Activated B cell treated with CpG ODN at 0.5 μM for 24 hours (primary cell): ENCODE measurements around the gene CTCF. TPM values are rescaled to one million over a fixed set of nuclear protein-coding genes. Genes with fewer than 3 reads are reported as not detected.

Source experiments
- ATAC-seq: fragments of 200-7000 bp; cut with Tn5 transposase; one replicate; pipeline ENCODE4 v1.10.0; 2021; ENCODE audit warnings: low read depth, mild to moderate bottlenecking, moderate library complexity
- CTCF ChIA-PET: fragments of 350-600 bp; sonication (Branson Sonifier 250); formaldehyde crosslinking; loops from one replicate; lab custom pipeline; 2021; ENCODE audit warnings: antibody characterized with exemption; lab: Charles Lee
- POLR2A ChIA-PET: fragments of 350-600 bp; sonication (Branson Sonifier 250); formaldehyde crosslinking; loops from one replicate; lab custom pipeline; 2021; ENCODE audit warnings: antibody characterized with exemption; lab: Charles Lee
- DNase-seq: peaks from one replicate; pipeline ENCODE4 v3.0.0; 2022
- H3K27ac Mint-ChIP-seq: one replicate; pipeline ENCODE4 v1.8.0; 2020; ENCODE audit warnings: mixed read lengths
- H3K27me3 Mint-ChIP-seq: one replicate; pipeline ENCODE4 v1.8.0; 2021; ENCODE audit warnings: mixed read lengths
- H3K36me3 Mint-ChIP-seq: one replicate; pipeline ENCODE4 v1.8.0; 2021; ENCODE audit warnings: low read depth, mixed read lengths
- H3K4me1 Mint-ChIP-seq: one replicate; pipeline ENCODE4 v1.8.0; 2021; ENCODE audit warnings: mixed read lengths
- H3K4me3 Mint-ChIP-seq: one replicate; pipeline ENCODE4 v1.8.0; 2020; ENCODE audit warnings: mild to moderate bottlenecking, mixed read lengths
- H3K9me3 Mint-ChIP-seq: one replicate; pipeline ENCODE4 v1.8.0; 2020; ENCODE audit warnings: mixed read lengths
- CTCF ChIP-seq: fragments of 200-600 bp; IDR thresholded peaks from one replicate; pipeline ENCODE4 v1.8.0; 2022; ENCODE audit warnings: antibody characterized with exemption, mild to moderate bottlenecking
- intact Hi-C: fragments of 100-400 bp; cut with micrococcal nuclease; formaldehyde crosslinking; loops from one replicate; pipeline ENCODE4 v1.15.1; 2024
- total RNA-seq: library from RNA; stranded (reverse); gene quantifications from 2 replicates; pipeline ENCODE4 v1.2.3, GENCODE V29; 2022

CTCF gene
- total RNA-seq, 1 donor from 2014 or later, result 59.6 TPM

GRCh38 chr16:67571981-67572431, 9.7 kb downstream of the CTCF start:
- no peaks in the 10 kb centered on the region for H3K27me3 Mint-ChIP-seq
- DNase-seq, result no peak
- no peak overlapping the region for H3K4me3 Mint-ChIP-seq
- TF ChIP-seq CTCF, result no peak
- H3K27ac Mint-ChIP-seq, result no peak overlapping the region
- H3K36me3 Mint-ChIP-seq, result peaks cover 46% of the 10 kb centered on the region
- ChIA-PET POLR2A (no interaction called here), CTCF (interaction anchor here (0.9 to 1.1 kb wide), 2 partner anchors 10 to 73 kb away, joined by 3 read pairs; partner anchors contain the start of genes CARMIL2 and CTCF)
- H3K9me3 Mint-ChIP-seq, result no peaks in the 10 kb centered on the region
- no peak for ATAC-seq
- peaks cover 21% of the 10 kb centered on the region for H3K4me1 Mint-ChIP-seq
- intact Hi-C loops, result no loop called here

DNA sequence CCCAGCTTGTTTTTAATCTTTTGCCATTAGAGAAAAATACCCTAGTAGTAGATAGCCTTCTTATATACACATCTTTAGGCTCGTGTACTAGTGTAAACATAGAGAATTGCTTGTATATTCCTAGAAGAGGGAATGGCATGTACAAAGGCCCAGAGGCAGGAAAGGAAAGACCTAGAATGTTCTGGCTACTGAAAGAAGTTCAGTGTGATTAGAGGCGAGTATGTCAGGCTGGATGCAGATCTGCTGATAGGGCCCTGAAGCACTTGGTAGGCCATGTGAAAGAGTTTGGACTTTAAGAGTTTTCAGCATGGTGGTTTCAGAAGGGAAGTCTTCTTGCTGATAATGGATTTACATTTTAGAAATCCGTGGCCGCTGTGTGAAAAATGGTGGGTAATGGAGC, 17.4 kb downstream of the CTCF start:
- ChIA-PET POLR2A (no interaction called here), CTCF (interaction anchor here (0.6 kb wide), 1 partner anchor 13 kb away, joined by 6 read pairs; no protein-coding TSS in a partner anchor)
- H3K9me3 Mint-ChIP-seq, result no peaks in the 10 kb centered on the region
- peaks cover 36% of the 10 kb centered on the region for H3K36me3 Mint-ChIP-seq
- no peak overlapping the region for H3K27ac Mint-ChIP-seq
- no peak for TF ChIP-seq CTCF
- DNase-seq (no peak), ATAC-seq (no peak)
- no peak overlapping the region for H3K4me3 Mint-ChIP-seq
- peaks cover 6% of the 10 kb centered on the region for H3K4me1 Mint-ChIP-seq
- H3K27me3 Mint-ChIP-seq, result no peaks in the 10 kb centered on the region
- intact Hi-C loops, result no loop called here

GRCh38 chr16:67580202-67580601, 17.9 kb downstream of the CTCF start:
- POLR2A ChIA-PET, result interaction anchor here (0.7 kb wide), 1 partner anchor 16 kb away, joined by 4 read pairs; no protein-coding TSS in a partner anchor
- no peak for ATAC-seq
- Mint-ChIP-seq H3K27ac (no peak overlapping the region), H3K27me3 (no peaks in the 10 kb centered on the region), H3K36me3 (peaks cover 33% of the 10 kb centered on the region), H3K4me3 (no peak overlapping the region), H3K9me3 (no peaks in the 10 kb centered on the region), H3K4me1 (peaks cover 7% of the 10 kb centered on the region)
- DNase-seq, result no peak
- CTCF ChIA-PET, result interaction anchor here (0.6 kb wide), 1 partner anchor 13 kb away, joined by 6 read pairs; no protein-coding TSS in a partner anchor
- intact Hi-C loops, result no loop called here
- no peak for TF ChIP-seq CTCF

DNA sequence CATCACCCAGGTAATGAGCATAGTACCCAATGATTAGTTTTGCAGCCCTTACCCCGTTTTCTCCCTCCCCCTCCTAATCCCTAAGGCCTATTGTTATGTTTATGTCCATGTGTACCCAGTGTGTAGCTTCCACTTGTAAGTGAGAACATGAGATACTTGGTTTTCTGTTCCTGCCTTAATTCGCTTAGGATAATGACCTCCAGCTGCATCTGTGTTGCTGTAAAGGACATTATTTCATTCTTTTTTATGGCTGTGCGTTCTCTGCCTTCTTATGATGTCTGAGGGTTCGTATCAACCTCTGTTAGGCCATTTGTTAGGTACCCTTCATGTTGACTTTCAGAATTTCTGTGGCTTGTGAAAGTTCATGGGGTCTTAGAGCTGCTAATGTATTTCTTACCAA, 31.0 kb downstream of the CTCF start:
- ChIA-PET POLR2A (interaction anchor here (0.7 kb wide), 1 partner anchor 11 kb away, joined by 5 read pairs; no protein-coding TSS in a partner anchor), CTCF (no interaction called here)
- ATAC-seq (no peak), DNase-seq (no peak)
- peaks cover 39% of the 10 kb centered on the region for H3K36me3 Mint-ChIP-seq
- no peaks in the 10 kb centered on the region for H3K27me3 Mint-ChIP-seq
- H3K4me1 Mint-ChIP-seq, result peaks cover 20% of the 10 kb centered on the region
- intact Hi-C loops, result no loop called here
- H3K4me3 Mint-ChIP-seq, result no peak overlapping the region
- H3K27ac Mint-ChIP-seq, result no peak overlapping the region
- no peak for TF ChIP-seq CTCF
- H3K9me3 Mint-ChIP-seq, result no peaks in the 10 kb centered on the region

DNA sequence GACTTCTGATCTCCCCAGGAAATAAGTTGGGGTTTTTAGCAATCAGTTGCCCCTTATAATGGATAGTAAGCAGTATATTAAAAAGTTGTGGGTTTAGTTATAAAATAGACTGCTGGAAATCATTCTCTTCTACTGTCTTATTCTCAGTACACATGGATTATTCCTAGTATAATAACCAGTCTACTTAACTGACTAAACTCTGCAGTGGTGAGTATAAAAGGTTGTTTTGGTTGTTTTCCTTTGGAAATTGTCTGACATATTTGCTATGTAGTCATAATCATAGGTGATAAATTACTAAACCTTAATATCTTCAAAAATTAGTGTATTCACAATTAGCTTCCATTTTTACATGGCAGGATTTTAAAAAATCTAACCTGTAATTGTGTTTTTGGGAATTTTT, 31.4 kb downstream of the CTCF start:
- no peak for ATAC-seq
- ChIA-PET POLR2A (interaction anchor here (0.7 kb wide), 1 partner anchor 10 kb away, joined by 5 read pairs; no protein-coding TSS in a partner anchor), CTCF (interaction anchor here (0.9 kb wide), 1 partner anchor 31 kb away, joined by 3 read pairs; the partner anchor contains the start of gene CTCF)
- H3K9me3 Mint-ChIP-seq, result no peaks in the 10 kb centered on the region
- no peaks in the 10 kb centered on the region for H3K27me3 Mint-ChIP-seq
- no peak overlapping the region for H3K27ac Mint-ChIP-seq
- TF ChIP-seq CTCF, result no peak
- peaks cover 41% of the 10 kb centered on the region for H3K36me3 Mint-ChIP-seq
- no peak for DNase-seq
- intact Hi-C loops, result no loop called here
- H3K4me3 Mint-ChIP-seq, result no peak overlapping the region
- peaks cover 19% of the 10 kb centered on the region for H3K4me1 Mint-ChIP-seq
